ENCODE results near the gene USP7.

Gene USP7

DNA sequence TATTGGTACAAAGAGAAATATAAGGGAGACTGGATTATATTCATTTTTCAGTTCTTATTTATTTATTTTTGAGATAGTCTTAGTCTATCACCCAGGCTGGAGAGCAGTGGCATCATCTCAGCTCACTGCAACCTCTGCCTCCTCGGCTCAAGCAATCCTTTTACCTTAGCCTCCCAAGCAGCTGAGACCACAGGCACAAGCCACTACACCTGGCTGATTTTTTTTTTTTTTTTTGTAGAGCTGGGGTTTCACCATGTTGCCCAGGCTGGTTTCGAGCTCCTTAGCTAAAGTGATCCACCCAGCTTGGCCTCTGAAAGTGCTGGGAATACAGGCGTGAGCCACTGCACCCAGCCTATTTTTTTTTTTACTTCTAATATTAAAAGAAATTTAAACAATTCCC, 40.1 kb upstream of the USP7 start:
- no peak overlapping the region for H3K4me3 ChIP-seq (ENCODE audit: low read depth, low read length)
- TF ChIP-seq, protein P1, sequence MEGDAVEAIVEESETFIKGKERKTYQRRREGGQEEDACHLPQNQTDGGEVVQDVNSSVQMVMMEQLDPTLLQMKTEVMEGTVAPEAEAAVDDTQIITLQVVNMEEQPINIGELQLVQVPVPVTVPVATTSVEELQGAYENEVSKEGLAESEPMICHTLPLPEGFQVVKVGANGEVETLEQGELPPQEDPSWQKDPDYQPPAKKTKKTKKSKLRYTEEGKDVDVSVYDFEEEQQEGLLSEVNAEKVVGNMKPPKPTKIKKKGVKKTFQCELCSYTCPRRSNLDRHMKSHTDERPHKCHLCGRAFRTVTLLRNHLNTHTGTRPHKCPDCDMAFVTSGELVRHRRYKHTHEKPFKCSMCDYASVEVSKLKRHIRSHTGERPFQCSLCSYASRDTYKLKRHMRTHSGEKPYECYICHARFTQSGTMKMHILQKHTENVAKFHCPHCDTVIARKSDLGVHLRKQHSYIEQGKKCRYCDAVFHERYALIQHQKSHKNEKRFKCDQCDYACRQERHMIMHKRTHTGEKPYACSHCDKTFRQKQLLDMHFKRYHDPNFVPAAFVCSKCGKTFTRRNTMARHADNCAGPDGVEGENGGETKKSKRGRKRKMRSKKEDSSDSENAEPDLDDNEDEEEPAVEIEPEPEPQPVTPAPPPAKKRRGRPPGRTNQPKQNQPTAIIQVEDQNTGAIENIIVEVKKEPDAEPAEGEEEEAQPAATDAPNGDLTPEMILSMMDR (IDR thresholded peaks at IDR 0.05; ENCODE audit: low read depth, low read length), result no peak

DNA sequence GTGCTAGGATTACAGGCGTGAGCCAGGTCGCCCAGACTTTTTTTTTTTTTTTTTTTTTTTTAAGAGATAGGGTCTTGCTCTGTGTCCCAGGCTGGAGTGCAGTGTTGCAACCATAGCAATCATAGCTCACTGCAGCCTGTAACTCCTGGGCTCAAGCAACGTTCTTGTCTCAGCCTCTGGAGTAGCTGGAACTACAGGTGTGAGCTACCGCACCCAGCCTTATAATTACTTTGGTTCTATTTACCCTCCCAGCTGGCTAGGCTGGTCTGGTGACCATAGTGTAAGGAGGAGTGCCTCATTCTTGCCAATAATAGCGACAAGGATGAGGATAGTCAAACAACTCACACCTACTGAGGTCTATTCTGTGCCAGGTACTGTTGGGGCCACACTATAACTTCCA, 39.6 kb upstream of the USP7 start:
- TF ChIP-seq, protein P1 (IDR thresholded peaks at IDR 0.05; ENCODE audit: low read depth, low read length), result no peak
- H3K4me3 ChIP-seq (ENCODE audit: low read depth, low read length), result no peak overlapping the region

DNA sequence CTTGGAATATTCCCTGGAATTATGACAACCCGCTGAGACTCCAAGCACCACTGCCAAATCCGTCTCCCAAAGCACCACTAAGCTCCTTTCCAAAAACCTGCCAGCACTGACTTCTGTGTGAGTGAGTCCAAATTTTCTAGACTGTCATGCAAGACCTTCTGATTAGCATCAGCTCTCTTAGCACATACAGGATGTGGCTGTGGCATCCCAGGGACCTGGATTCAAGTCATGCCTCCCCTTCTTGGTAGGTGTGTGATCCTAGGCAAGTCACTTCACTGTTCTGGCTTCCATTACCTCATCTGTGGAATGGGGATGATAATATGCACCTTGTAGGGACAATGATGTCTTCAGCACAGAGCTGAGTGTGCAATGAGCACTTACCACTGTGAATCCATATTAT, 38.3 kb upstream of the USP7 start:
- no peak overlapping the region for H3K4me3 ChIP-seq (ENCODE audit: low read depth, low read length)
- TF ChIP-seq, protein P1 (IDR thresholded peaks at IDR 0.05; ENCODE audit: low read depth, low read length), result no peak

DNA sequence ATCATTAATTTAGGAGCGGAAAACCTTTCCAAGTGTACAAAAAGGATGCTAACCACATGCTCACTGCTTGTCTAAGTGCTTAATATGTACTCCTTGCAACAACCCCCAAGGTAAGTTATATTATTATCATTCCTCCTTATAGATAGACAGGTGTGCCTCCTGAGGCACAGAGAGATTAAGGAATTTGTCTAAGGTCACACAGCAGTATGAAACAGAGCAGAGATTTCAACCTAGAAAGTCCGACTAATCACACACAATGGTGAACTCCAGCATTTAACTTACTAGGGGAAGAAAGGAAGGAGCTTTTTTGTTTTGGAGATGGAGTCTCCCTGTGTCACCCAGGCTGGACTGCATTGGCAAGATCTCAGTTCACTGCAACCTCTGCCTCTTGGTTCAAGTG, 37.0 kb upstream of the USP7 start:
- H3K4me3 ChIP-seq (ENCODE audit: low read depth, low read length), result no peak overlapping the region
- TF ChIP-seq, protein P1 (IDR thresholded peaks at IDR 0.05; ENCODE audit: low read depth, low read length), result no peak

DNA sequence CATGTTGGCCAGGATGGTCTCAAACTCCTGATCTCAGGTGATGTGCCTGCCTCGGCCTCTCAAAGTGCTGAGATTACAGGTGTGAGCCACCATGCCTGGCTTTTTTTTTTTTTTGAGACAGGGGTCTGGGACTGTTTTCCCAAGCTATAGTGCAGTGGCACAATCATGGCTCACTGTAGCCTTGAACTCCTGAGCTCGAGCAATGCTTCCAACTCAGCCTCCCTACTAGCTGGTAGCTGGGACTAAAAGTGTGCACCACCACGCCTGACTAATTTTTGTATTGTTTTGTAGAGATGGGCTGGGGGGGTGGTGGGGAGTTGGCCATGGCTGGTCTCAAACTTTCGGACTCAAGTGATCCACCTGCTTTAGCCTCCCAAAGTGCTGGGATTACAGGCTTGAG, 36.1 kb upstream of the USP7 start:
- TF ChIP-seq, protein P1 (IDR thresholded peaks at IDR 0.05; ENCODE audit: low read depth, low read length), result no peak
- no peak overlapping the region for H3K4me3 ChIP-seq (ENCODE audit: low read depth, low read length)

DNA sequence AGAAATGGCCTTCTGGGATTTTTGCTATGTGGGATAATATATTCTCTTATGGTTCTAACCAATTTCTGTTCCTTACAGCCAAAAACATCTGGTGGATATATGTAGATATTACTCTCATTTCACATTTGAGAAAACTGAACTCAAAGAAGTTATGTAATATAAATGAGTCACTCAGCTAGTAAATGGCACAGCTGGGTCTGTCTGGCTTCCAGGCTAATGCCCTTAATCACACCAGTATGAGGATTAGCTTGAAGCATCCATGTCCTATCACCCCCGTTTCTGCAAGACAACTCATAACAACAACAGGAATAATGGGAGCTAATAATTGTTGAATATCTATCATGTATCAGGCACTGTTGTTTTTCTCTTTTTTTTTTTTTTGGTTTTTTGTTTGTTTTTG, 34.4 kb upstream of the USP7 start:
- no peak overlapping the region for H3K4me3 ChIP-seq (ENCODE audit: low read depth, low read length)
- TF ChIP-seq, protein P1 (IDR thresholded peaks at IDR 0.05; ENCODE audit: low read depth, low read length), result no peak

DNA sequence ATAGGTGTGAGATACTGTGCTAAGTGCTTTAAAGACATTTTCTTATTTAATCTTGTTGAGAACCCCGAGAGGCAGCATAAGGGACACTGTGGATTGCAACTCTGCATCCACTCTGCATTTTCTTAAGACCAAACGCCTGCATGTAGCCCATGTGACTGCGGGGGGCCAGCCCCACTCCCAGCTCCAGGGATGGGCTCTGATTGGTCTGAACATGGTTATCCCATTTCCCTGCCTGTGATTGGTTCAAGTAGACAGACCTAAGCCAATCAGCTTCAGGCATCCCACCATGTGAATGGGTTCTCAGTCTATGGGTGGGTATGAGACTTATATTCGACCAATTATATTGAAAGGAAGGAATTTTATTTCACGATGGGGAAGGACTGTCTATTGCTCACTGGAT, 33.2 kb upstream of the USP7 start:
- TF ChIP-seq, protein P1 (IDR thresholded peaks at IDR 0.05; ENCODE audit: low read depth, low read length), result no peak
- H3K4me3 ChIP-seq (ENCODE audit: low read depth, low read length), result no peak overlapping the region
